Breast epithelium (tissue), 3 donors: ENCODE measurements around the gene CYP4F12.

Experiments
- CTCF ChIP-seq, 3 donors: fragments of 450-650 bp; IDR thresholded peaks; one replicate each; pipeline ENCODE4 v1.5.1; 2016 to 2017; ENCODE audit warnings: antibody characterized with exemption in 3 of 3, mild to moderate bottlenecking in 3 of 3, moderate library complexity in 3 of 3
- POLR2A ChIP-seq: fragments of 450-650 bp; IDR thresholded peaks from one replicate; pipeline ENCODE4 v1.6.1; 2016; ENCODE audit warnings: antibody characterized with exemption, mild to moderate bottlenecking, moderate library complexity
- POLR2AphosphoS5 ChIP-seq, 3 donors: sonication (generic); formaldehyde crosslinking; IDR thresholded peaks; one replicate each; pipeline ENCODE4 v1.6.1; 2017; ENCODE audit warnings: antibody characterized with exemption in 3 of 3

GRCh38 chr19:15730538-15730937 is 57.7 kb downstream of the CYP4F12 start:
- TF ChIP-seq POLR2A = no peak
- no peak for TF ChIP-seq CTCF (IDR thresholded peaks at IDR 0.05)
- TF ChIP-seq POLR2AphosphoS5 (IDR thresholded peaks at IDR 0.05) = no peak
